HepG2 (cell line): ENCODE results near the gene OTOP2. TPM values are rescaled to one million over a fixed set of nuclear protein-coding genes. Genes with fewer than 3 reads are reported as not detected.

Experiments used
- FOXK1 ChIP-seq: sonication (generic); formaldehyde crosslinking; IDR thresholded peaks from 2 replicates; pipeline ENCODE4 v1.4.0; 2020; ENCODE audit warnings: low read depth, missing genetic modification reagents, borderline replicate concordance
- FOXO1 ChIP-seq: sonication (generic); formaldehyde crosslinking; IDR thresholded peaks from 2 replicates; pipeline ENCODE4 v1.4.0; 2020; ENCODE audit warnings: missing genetic modification reagents
- HDAC1 ChIP-seq: sonication (generic); formaldehyde crosslinking; IDR thresholded peaks from 2 replicates; pipeline ENCODE4 v1.5.1; 2020; ENCODE audit warnings: mild to moderate bottlenecking, missing genetic modification reagents
- NFE2 ChIP-seq: sonication (generic); formaldehyde crosslinking; IDR thresholded peaks from 2 replicates; pipeline ENCODE4 v1.4.0; 2020; ENCODE audit warnings: missing genetic modification reagents
- NR2F2 ChIP-seq: IDR thresholded peaks from 2 replicates; pipeline ENCODE4 v1.6.1; 2012; ENCODE audit warnings: low read depth, inconsistent platforms, borderline replicate concordance
- NRL ChIP-seq: sonication (generic); formaldehyde crosslinking; IDR thresholded peaks from 2 replicates; pipeline ENCODE4 v1.5.0; 2020; ENCODE audit warnings: missing genetic modification reagents, mild to moderate bottlenecking, moderate library complexity, borderline replicate concordance
- ONECUT2 ChIP-seq: sonication (generic); formaldehyde crosslinking; IDR thresholded peaks from 2 replicates; pipeline ENCODE4 v1.4.0; 2020; ENCODE audit warnings: missing genetic modification reagents
- RARA ChIP-seq: IDR thresholded peaks from 2 replicates; pipeline ENCODE4 v1.6.1; 2016; ENCODE audit warnings: missing genetic modification reagents, missing compliant biosample characterization
- SRF ChIP-seq: IDR thresholded peaks from 2 replicates; pipeline ENCODE4 v1.6.1; 2011; ENCODE audit warnings: mild to moderate bottlenecking, low read depth, low read length, moderate library complexity
- SRSF4 ChIP-seq: fragments of 200-400 bp; formaldehyde crosslinking; IDR thresholded peaks from one replicate; pipeline ENCODE4 v1.6.1; 2018; ENCODE audit warnings: mild to moderate bottlenecking, low read depth, low read length, moderate library complexity; ENCODE audit not compliant: poor library complexity, severe bottlenecking
- ZFP90 ChIP-seq: sonication (generic); formaldehyde crosslinking; IDR thresholded peaks from 2 replicates; pipeline ENCODE4 v1.8.0; 2022; ENCODE audit warnings: missing genetic modification reagents, mild to moderate bottlenecking, inconsistent platforms, borderline replicate concordance
- ZNF160 ChIP-seq: sonication (generic); formaldehyde crosslinking; IDR thresholded peaks from 2 replicates; pipeline ENCODE4 v1.8.0; 2022; ENCODE audit warnings: mild to moderate bottlenecking, inconsistent platforms, missing genetic modification reagents
- ZNF549 ChIP-seq: sonication (generic); formaldehyde crosslinking; IDR thresholded peaks from 2 replicates; pipeline ENCODE4 v1.5.0; 2020; ENCODE audit warnings: missing genetic modification reagents
- polyA plus RNA-seq, 8 experiments: library from polyadenylated mRNA; depleted of rRNA in 3 of 8; stranded (reverse) in 7 of 8; unstranded in 1 of 8; fragments of >200 nt; fragmentation: Illumina TruSeq in 4 of 8; extraction: Trizol in 4 of 8; gene quantifications; 2 replicates each; pipeline versions ENCODE4 v1.2.1 to v1.2.3, GENCODE V29; 2011 to 2016; ENCODE audit warnings: low read depth in 4 of 8, missing spikeins in 1 of 8, mixed read lengths in 1 of 8; ENCODE audit not compliant: insufficient read depth in 1 of 8
- total RNA-seq, 5 experiments: library from RNA; depleted of rRNA; stranded (reverse); fragments of >200 nt; fragmentation: Illumina TruSeq; extraction: Trizol; gene quantifications; 2 replicates each; pipeline ENCODE4 v1.2.3, GENCODE V29; 2016; ENCODE audit warnings: low read depth in 1 of 5
- TF ChIP-seq, protein P1 (sequence below): sonication (generic); formaldehyde crosslinking; IDR thresholded peaks from 2 replicates; pipeline ENCODE4 v1.4.0; 2020; ENCODE audit warnings: missing genetic modification reagents
- TF ChIP-seq, protein P2 (sequence below): sonication (generic); formaldehyde crosslinking; IDR thresholded peaks from 2 replicates; pipeline ENCODE4 v1.5.0; 2020; ENCODE audit warnings: mild to moderate bottlenecking, missing genetic modification reagents, moderate library complexity
- TF ChIP-seq, protein P3 (sequence below): sonication (generic); formaldehyde crosslinking; IDR thresholded peaks from 2 replicates; pipeline ENCODE4 v1.9.0; 2022; ENCODE audit warnings: low read depth, missing genetic modification reagents
- TF ChIP-seq, protein P4 (sequence below), 2 experiments: sonication (generic) in 1 of 2; formaldehyde crosslinking in 1 of 2; IDR thresholded peaks; 2 replicates each; pipeline versions ENCODE4 v1.5.1 to v1.6.1; 2011 to 2020; ENCODE audit warnings: borderline replicate concordance in 1 of 2, low read depth in 1 of 2, low read length in 1 of 2, mild to moderate bottlenecking in 1 of 2, missing genetic modification reagents in 1 of 2, moderate library complexity in 1 of 2
- TF ChIP-seq, protein P5 (sequence below): sonication (generic); formaldehyde crosslinking; IDR thresholded peaks from 2 replicates; pipeline ENCODE4 v1.5.1; 2020; ENCODE audit warnings: mild to moderate bottlenecking, missing genetic modification reagents, borderline replicate concordance
- TF ChIP-seq, protein P6 (sequence below): sonication (generic); IDR thresholded peaks from 2 replicates; pipeline ENCODE4 v1.6.1; 2016; ENCODE audit warnings: low read depth, borderline replicate concordance

Gene OTOP2
- total and polyA plus RNA-seq, 2 of the 13 experiments (the other 11 are each of a cell fraction or from before 2014, with no cell fraction given), result not detected

DNA sequence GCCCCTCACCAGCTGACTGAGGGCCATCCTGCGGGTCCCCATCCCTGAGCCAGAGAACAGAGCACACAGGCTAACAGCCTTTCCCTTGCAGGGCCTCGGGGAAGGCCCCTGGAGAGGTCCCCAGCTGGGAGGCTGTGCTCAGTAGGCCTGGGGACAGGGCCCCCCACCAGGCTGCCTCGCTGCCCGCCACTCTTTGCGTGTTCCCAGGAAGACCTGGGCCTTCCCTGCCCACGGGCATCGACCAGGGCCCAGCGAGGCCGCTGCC is 47.7 kb downstream of the OTOP2 start (continued):
- no peak for TF ChIP-seq ZFP90
- TF ChIP-seq SRSF4, result no peak
- no peak for TF ChIP-seq ZNF549
- TF ChIP-seq NRL (CRISPR knock-in tag), result no peak
- no peak for TF ChIP-seq FOXK1 (CRISPR knock-in tag)
- TF ChIP-seq, protein P1, sequence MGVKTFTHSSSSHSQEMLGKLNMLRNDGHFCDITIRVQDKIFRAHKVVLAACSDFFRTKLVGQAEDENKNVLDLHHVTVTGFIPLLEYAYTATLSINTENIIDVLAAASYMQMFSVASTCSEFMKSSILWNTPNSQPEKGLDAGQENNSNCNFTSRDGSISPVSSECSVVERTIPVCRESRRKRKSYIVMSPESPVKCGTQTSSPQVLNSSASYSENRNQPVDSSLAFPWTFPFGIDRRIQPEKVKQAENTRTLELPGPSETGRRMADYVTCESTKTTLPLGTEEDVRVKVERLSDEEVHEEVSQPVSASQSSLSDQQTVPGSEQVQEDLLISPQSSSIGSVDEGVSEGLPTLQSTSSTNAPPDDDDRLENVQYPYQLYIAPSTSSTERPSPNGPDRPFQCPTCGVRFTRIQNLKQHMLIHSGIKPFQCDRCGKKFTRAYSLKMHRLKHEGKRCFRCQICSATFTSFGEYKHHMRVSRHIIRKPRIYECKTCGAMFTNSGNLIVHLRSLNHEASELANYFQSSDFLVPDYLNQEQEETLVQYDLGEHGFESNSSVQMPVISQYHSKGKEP (CRISPR knock-in tag), result 0 out of 2 replicates have a peak, but pooled peaks have one; percentile 15
- no peak for TF ChIP-seq ONECUT2 (CRISPR knock-in tag)
- no peak for TF ChIP-seq NFE2 (CRISPR knock-in tag)
- TF ChIP-seq, protein P2, sequence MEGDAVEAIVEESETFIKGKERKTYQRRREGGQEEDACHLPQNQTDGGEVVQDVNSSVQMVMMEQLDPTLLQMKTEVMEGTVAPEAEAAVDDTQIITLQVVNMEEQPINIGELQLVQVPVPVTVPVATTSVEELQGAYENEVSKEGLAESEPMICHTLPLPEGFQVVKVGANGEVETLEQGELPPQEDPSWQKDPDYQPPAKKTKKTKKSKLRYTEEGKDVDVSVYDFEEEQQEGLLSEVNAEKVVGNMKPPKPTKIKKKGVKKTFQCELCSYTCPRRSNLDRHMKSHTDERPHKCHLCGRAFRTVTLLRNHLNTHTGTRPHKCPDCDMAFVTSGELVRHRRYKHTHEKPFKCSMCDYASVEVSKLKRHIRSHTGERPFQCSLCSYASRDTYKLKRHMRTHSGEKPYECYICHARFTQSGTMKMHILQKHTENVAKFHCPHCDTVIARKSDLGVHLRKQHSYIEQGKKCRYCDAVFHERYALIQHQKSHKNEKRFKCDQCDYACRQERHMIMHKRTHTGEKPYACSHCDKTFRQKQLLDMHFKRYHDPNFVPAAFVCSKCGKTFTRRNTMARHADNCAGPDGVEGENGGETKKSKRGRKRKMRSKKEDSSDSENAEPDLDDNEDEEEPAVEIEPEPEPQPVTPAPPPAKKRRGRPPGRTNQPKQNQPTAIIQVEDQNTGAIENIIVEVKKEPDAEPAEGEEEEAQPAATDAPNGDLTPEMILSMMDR (CRISPR knock-in tag), result no peak
- no peak for TF ChIP-seq RARA (CRISPR knock-in tag)
- no peak for TF ChIP-seq FOXO1 (CRISPR knock-in tag)
- TF ChIP-seq NR2F2, result no peak
- TF ChIP-seq, protein P3, sequence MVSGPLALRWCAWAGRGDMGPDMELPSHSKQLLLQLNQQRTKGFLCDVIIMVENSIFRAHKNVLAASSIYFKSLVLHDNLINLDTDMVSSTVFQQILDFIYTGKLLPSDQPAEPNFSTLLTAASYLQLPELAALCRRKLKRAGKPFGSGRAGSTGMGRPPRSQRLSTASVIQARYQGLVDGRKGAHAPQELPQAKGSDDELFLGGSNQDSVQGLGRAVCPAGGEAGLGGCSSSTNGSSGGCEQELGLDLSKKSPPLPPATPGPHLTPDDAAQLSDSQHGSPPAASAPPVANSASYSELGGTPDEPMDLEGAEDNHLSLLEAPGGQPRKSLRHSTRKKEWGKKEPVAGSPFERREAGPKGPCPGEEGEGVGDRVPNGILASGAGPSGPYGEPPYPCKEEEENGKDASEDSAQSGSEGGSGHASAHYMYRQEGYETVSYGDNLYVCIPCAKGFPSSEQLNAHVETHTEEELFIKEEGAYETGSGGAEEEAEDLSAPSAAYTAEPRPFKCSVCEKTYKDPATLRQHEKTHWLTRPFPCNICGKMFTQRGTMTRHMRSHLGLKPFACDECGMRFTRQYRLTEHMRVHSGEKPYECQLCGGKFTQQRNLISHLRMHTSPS, result 0 out of 2 replicates have a peak, but pooled peaks have one; percentile 88
- TF ChIP-seq, protein P4, sequence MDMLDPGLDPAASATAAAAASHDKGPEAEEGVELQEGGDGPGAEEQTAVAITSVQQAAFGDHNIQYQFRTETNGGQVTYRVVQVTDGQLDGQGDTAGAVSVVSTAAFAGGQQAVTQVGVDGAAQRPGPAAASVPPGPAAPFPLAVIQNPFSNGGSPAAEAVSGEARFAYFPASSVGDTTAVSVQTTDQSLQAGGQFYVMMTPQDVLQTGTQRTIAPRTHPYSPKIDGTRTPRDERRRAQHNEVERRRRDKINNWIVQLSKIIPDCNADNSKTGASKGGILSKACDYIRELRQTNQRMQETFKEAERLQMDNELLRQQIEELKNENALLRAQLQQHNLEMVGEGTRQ (IDR thresholded peaks at IDR 0.05; ENCODE audit: low read depth, low read length), result no peak
- TF ChIP-seq, protein P4 (CRISPR knock-in tag; IDR thresholded peaks at IDR 0.05; ENCODE audit: borderline replicate concordance), result no peak
- TF ChIP-seq SRF, result no peak
- no peak for TF ChIP-seq HDAC1 (CRISPR knock-in tag)
- 0 out of 2 replicates have a peak, but pooled peaks have one; percentile 40 for TF ChIP-seq ZNF160 (CRISPR knock-in tag)
- TF ChIP-seq, protein P5, sequence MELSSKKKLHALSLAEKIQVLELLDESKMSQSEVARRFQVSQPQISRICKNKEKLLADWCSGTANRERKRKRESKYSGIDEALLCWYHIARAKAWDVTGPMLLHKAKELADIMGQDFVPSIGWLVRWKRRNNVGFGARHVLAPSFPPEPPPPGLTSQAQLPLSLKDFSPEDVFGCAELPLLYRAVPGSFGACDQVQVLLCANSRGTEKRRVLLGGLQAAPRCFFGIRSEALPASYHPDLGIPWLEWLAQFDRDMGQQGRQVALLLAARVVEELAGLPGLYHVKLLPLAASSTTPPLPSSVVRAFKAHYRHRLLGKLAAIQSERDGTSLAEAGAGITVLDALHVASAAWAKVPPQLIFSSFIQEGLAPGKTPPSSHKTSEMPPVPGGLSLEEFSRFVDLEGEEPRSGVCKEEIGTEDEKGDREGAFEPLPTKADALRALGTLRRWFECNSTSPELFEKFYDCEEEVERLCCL (CRISPR knock-in tag), result no peak
- TF ChIP-seq, protein P6, sequence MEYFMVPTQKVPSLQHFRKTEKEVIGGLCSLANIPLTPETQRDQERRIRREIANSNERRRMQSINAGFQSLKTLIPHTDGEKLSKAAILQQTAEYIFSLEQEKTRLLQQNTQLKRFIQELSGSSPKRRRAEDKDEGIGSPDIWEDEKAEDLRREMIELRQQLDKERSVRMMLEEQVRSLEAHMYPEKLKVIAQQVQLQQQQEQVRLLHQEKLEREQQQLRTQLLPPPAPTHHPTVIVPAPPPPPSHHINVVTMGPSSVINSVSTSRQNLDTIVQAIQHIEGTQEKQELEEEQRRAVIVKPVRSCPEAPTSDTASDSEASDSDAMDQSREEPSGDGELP, result no peak
